GM12872 (cell line): Measurements from ENCODE around the gene ADGRG3.

ENCODE experiments used
- TF ChIP-seq, protein P1 (sequence below): IDR thresholded peaks from 3 replicates; pipeline ENCODE4 v1.5.1; 2011; ENCODE audit warnings: low read depth, mild to moderate bottlenecking, low read length, moderate library complexity; ENCODE audit not compliant: insufficient read depth

ADGRG3 gene

DNA sequence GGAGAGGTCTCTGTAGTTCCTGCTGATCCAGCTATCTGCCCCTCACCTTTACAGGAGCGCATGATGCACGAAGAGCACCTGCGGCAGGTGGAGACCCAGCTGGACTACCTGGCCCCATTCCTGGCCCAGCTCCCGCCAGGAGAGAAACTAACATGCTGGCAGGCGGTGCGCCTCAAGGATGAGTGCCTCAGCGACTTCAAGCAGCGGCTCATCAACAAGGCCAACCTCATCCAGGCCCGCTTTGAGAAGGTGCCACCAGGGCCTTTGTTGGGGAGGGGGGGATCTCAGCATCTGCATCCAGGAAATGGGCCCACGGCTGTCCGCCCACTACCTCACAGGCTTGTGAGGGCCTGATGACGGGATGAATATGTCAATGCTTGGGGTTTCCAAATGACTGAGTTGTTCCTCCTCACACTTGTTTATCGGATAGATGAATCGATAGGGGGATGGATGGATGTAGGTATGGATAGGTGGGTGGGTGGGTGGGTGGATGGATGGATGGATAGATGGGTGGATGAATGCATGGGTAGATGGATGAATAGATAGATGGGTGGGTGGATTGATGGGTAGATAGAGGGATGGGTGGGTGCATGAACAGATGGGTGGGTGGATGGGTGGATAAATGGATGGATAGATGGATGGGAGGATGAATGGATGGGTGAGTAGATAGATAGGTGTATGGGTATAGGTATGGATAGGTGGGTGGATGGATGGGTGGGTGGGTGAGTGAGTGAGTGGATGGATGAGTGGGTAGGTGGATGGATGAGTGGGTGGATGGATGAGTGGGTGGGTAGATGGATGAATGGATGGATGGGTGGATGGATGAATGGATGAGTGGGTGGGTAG lies 60.5 kb downstream of the ADGRG3 start:
- TF ChIP-seq, protein P1, sequence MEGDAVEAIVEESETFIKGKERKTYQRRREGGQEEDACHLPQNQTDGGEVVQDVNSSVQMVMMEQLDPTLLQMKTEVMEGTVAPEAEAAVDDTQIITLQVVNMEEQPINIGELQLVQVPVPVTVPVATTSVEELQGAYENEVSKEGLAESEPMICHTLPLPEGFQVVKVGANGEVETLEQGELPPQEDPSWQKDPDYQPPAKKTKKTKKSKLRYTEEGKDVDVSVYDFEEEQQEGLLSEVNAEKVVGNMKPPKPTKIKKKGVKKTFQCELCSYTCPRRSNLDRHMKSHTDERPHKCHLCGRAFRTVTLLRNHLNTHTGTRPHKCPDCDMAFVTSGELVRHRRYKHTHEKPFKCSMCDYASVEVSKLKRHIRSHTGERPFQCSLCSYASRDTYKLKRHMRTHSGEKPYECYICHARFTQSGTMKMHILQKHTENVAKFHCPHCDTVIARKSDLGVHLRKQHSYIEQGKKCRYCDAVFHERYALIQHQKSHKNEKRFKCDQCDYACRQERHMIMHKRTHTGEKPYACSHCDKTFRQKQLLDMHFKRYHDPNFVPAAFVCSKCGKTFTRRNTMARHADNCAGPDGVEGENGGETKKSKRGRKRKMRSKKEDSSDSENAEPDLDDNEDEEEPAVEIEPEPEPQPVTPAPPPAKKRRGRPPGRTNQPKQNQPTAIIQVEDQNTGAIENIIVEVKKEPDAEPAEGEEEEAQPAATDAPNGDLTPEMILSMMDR, result no peak

DNA sequence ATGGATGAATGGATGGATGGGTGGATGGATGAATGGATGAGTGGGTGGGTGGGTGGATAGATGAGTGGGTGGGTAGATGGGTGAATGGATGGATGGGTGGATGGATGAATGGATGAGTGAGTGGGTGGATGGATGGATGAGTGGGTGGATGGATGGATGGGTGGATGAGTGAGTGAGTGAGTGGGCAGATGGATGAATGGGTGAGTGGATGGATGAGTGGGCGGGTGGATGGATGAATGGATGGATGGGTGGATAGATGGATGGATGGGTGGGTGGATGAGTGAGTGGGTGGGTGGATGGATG lies 61.0 kb downstream of the ADGRG3 start:
- TF ChIP-seq, protein P1, result no peak

DNA sequence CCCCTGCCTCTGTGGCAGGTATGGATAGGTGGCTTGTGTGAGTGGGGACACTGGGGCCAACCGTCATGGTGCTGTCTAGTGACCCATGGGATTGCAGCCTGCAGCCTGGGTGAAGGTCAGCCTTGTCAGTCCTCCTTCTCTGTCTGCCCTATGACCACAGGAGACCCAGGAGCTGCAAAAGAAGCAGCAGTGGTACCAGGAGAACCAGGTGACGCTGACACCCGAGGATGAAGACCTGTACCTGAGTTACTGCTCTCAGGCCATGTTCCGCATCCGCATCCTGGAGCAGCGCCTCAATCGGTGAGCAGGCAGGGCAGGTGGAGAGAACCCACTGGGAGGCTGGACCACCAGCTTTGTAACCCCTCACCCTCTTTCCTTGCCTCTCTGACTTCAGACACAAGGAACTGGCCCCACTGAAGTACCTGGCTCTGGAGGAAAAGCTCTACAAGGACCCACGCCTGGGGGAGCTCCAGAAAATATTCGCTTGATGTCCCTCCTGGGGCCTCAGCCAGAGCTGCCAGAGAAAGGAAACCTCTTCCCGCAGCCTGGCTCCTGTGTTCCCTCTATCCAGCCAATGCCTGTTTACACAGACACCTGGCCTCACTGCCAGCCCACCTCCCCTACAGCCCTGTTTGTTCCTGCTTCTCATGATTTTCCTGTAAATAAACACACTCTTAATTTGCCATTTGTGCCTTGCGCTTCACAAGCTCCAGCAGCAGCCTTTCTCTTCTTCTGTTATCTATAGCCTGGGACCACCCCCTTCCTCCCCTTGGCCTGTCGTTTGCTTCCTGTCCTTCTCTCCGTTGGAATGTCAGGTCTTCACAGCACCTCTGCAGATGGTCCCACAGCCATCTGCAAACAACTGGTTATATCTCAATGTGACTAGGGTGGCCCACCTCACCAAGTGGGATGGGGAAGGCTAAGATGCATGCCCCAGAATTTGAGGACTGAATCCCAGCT lies 62.9 kb downstream of the ADGRG3 start:
- TF ChIP-seq, protein P1, result no peak

DNA sequence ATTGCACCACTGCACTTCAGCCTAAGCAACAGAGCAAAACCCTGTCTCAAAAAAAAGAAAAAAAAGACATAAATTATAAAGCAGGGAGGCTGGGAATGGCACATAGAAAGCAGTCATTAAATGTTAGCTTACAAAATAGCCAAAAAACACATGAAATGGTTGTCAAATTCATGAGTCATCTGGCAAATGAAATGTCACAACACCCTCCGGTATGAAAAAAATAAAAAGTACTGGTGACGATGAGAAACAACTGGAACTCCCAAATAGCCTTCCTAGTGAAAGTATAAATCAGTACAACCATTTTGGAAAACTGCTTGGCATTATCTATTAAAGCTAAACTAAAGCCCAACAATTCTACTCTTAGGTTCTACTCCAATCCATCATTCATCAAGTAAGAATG lies 63.9 kb downstream of the ADGRG3 start:
- TF ChIP-seq, protein P1, result no peak

DNA sequence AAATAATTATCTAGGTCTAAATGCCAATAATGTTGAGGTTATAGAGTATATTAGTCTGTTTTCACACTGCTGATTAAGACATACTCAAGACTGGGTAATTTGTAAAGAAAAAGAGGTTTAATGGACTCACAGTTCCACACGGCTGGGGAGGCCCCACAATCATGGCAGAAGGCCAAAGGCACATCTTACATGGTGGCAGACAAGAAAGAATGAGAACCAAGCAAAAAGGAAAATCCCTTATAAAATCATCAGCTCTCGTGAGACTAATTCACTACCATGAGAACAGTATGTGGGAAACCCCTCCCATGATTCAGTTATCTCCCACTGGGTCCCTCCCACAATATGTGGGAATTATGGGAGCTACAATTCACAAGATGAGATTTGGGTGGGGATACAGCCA lies 64.6 kb downstream of the ADGRG3 start:
- TF ChIP-seq, protein P1, result no peak

DNA sequence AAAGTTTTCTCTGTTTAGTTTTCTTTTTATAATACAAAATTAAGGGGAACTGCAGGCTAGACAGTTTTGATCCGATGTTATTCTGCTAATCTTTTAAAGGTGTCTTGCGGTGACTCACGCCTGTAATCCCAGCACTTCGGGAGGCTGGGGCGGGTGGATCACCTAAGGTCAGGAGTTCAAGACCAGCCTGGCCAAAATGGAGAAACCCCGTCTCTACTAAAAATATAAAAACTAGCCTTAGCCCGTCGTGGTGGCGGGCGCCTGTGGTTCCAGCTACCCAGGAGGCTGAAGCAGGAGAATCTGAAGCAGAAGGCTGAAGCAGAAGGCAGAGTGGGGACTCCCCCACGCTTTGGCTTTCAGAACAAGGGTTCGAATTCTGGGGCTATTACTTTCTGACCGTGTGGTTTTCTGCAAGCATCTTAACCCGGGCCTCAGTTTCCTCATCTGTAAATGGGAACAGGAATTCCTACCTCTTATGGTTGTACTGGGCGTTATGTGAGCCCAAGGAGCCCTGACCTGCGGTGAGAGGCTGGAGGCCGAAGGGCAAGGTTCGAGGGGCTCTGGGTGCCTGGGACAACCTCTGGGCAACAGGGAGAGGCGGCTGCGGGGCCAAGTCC lies 66.3 kb downstream of the ADGRG3 start:
- TF ChIP-seq, protein P1, result no peak

DNA sequence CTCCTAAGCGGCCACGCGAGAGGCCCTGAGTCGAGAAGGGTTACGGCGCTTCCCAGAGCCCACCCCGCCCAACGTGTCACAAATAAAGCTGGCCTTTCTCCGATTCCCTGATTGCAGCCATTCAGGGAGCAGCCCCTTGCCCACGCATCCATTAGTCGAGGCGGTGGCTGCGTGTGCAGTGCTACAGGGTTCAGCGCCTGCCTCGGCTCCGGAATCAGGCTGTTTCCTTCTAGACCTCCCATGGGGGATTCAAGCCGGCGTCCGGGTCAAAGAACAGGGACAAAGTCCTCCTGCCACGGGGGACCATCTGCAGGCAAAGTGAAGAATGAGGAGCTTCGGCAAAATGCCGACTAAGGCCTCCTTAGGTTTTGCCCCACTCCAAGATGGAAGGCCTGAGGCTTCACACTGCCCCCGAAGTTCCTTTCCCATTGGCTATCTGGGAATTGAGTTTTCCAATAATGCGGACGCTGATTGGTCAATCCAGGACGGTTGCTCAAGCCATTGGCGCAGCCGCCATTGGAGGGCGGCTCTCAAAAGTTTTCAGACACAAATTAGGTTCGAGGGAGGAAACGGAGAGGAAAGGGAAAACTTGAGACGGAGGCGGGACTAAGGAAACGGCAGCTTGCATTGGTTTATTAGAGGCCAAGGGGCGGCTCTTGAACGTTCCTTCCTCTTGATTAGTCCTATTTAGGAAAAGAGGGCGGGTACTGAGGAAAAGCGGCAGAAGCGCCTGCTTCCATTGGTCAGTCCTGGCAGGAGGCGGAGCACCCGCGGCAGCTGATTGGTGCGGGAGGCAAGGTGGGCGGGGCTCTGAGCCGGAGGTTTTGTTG lies 67.0 kb downstream of the ADGRG3 start:
- TF ChIP-seq, protein P1, result no peak
